ENCODE measurements around the gene GALNT9. TPM values are rescaled to one million over a fixed set of nuclear protein-coding genes. Genes with fewer than 3 reads are reported as not detected.

GALNT9 gene
- total and polyA plus RNA-seq, 8 donors: 0.17 to 5.0 (median 2.8) TPM; not detected in 1

GRCh38 chr12:132314516-132315233 is 14.7 kb downstream of the GALNT9 start:
- intact Hi-C loops (cut with DNase I): no loop called here
- no peaks in the 10 kb centered on the region for H3K36me3 ChIP-seq
- H3K27ac ChIP-seq: no peak overlapping the region
- peaks cover 0 to 45% of the 10 kb centered on the region in 2 donors for H3K27me3 ChIP-seq
- no peak overlapping the region for H3K4me3 ChIP-seq
- H3K9me3 ChIP-seq: peaks cover 0 to 23% of the 10 kb centered on the region in 2 donors
- H3K4me1 ChIP-seq: no peaks in the 10 kb centered on the region
- DNase-seq: peak in 1 of 4 donors; percentile 49
- no peak for ATAC-seq
- no peak for TF ChIP-seq CTCF (IDR thresholded peaks at IDR 0.05)

DNA sequence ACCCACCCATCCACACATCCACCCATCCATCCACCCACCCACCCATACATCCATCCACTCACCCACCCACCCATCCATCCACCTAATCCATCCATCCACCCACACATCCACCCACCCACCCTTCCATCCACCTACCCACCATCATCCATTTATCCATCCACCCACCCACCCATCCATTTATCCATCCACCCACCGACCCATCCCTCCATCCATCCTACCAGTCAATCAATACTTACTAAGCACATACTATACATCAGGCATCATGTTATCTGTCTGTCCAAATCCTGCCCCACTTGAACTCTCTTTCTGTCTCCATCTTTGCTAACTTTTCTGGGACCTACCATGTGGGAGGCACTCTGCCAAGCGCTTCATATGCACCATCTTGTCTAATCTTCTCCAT is 15.4 kb downstream of the GALNT9 start:
- no peak for TF ChIP-seq CTCF (IDR thresholded peaks at IDR 0.05)

DNA sequence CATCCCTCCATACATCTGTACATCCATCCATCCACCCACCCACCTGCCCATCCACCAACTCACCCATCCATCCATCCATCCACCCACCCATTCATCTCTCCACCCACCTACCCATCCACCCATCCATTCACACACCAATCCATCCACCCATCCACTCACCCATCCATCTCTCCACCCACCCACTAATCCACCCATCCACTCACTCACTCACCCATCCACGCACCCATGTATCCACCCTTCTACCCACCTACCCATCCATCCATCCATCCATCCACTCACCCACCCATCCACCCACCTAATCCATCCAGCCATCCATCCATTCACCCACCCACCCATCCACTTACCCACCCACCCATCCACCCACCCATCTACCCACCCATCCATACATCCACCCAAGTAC is 16.2 kb downstream of the GALNT9 start:
- Histone ChIP-seq H3K27ac (no peak overlapping the region), H3K27me3 (peaks cover 0 to 45% of the 10 kb centered on the region in 2 donors), H3K36me3 (no peaks in the 10 kb centered on the region), H3K4me1 (no peaks in the 10 kb centered on the region), H3K4me3 (no peak overlapping the region), H3K9me3 (peaks cover 0 to 23% of the 10 kb centered on the region in 2 donors)
- TF ChIP-seq CTCF (IDR thresholded peaks at IDR 0.05): no peak
- DNase-seq (no peak), ATAC-seq (no peak)
- intact Hi-C loops (cut with DNase I): no loop called here

More for the DNA sequence above, 15.4 kb downstream of the GALNT9 start:
- H3K27me3 ChIP-seq: peaks cover 0 to 47% of the 10 kb centered on the region in 2 donors
- no peaks in the 10 kb centered on the region for H3K4me1 ChIP-seq
- H3K36me3 ChIP-seq: no peaks in the 10 kb centered on the region
- H3K27ac ChIP-seq: no peak overlapping the region
- DNase-seq: no peak
- H3K4me3 ChIP-seq: no peak overlapping the region
- ATAC-seq: no peak
- intact Hi-C loops (cut with DNase I): no loop called here
- peaks cover 0 to 23% of the 10 kb centered on the region in 2 donors for H3K9me3 ChIP-seq

DNA sequence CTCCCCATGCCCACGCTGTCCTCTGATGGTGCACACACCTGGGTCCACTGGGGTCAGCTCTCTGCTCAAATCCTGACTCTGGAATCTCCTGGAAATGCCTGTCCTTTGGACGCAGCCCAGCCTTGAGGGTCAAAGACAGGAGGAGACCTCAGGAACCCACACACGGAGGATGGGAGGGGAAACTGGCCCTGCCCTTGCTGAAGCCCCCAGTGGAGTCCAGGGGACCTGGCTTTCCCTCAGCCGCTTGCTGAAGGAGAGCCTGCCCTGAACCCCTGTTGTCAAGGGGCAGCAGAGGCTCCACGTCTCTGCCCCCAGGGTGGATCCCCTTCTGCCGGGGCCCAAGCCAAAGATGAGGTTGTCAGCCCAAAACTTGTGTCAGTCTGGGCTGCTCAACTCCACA is 16.9 kb downstream of the GALNT9 start:
- peaks cover 0 to 23% of the 10 kb centered on the region in 2 donors for H3K9me3 ChIP-seq
- DNase-seq (peak in 1 of 4 donors; percentile 31), ATAC-seq (no peak)
- intact Hi-C loops (cut with DNase I): no loop called here
- H3K4me3 ChIP-seq: no peak overlapping the region
- no peak for TF ChIP-seq CTCF (IDR thresholded peaks at IDR 0.05)
- H3K4me1 ChIP-seq: no peaks in the 10 kb centered on the region
- no peak overlapping the region for H3K27ac ChIP-seq
- peaks cover 0 to 41% of the 10 kb centered on the region in 2 donors for H3K27me3 ChIP-seq
- H3K36me3 ChIP-seq: no peaks in the 10 kb centered on the region

GRCh38 chr12:132311201-132311915 is 18.0 kb downstream of the GALNT9 start:
- TF ChIP-seq CTCF (IDR thresholded peaks at IDR 0.05): no peak
- DNase-seq: peak in 1 of 4 donors; percentile 47
- Histone ChIP-seq H3K9me3 (peaks cover 0 to 23% of the 10 kb centered on the region in 2 donors), H3K27ac (no peak overlapping the region), H3K4me3 (no peak overlapping the region), H3K27me3 (peaks cover 0 to 29% of the 10 kb centered on the region in 2 donors), H3K4me1 (no peaks in the 10 kb centered on the region), H3K36me3 (no peaks in the 10 kb centered on the region)
- no peak for ATAC-seq
- intact Hi-C loops (cut with DNase I): no loop called here

Measured in left lung (tissue), 10 donors.